Skin epidermis (tissue), 12 donors: ENCODE measurements around the gene RNF115.
"Not testable (repeated sequence)": the region's sequence is repeated elsewhere in the genome, so short reads cannot be mapped to it uniquely, and the experiment has no call there.

Experiments
- H3K27ac ChIP-seq, 21 experiments: fragments of 200-600 bp; sonication (generic) in 11 of 21; one replicate each; pipeline ENCODE4 v1.5.0; 2020; ENCODE audit warnings: mild to moderate bottlenecking in 3 of 21, inconsistent platforms in 2 of 21, moderate library complexity in 2 of 21
- H3K4me3 ChIP-seq, 7 experiments: fragments of 200-600 bp; sonication (generic) in 2 of 7; one replicate each; pipeline ENCODE4 v1.5.0; 2020; ENCODE audit warnings: inconsistent platforms in 2 of 7, mild to moderate bottlenecking in 2 of 7, moderate library complexity in 1 of 7

The RNF115 gene

DNA sequence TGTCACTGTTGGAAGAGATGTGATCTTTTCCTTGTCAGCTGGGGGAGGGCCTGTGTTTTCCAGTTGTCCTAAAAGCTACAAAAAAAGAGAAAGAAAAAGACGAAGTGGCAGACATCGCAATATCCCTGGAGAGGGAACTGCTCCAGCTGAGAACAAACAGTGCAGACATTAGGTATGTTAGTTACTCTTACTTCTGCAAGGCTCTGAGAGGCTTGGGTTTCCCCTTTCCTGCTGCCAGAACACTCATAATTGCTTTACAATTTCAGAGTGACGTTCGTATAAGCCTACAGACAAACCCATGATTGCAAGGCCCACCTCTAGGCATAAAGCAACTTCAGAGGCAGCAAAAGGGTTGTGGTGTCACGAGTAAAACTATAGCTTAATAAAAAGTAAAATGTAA lies 73.5 kb downstream of the RNF115 start:
- H3K27ac ChIP-seq = peak overlapping the region in 3 of 21 experiments; percentile 53 to 82 (median 64)
- H3K4me3 ChIP-seq = no peak overlapping the region

DNA sequence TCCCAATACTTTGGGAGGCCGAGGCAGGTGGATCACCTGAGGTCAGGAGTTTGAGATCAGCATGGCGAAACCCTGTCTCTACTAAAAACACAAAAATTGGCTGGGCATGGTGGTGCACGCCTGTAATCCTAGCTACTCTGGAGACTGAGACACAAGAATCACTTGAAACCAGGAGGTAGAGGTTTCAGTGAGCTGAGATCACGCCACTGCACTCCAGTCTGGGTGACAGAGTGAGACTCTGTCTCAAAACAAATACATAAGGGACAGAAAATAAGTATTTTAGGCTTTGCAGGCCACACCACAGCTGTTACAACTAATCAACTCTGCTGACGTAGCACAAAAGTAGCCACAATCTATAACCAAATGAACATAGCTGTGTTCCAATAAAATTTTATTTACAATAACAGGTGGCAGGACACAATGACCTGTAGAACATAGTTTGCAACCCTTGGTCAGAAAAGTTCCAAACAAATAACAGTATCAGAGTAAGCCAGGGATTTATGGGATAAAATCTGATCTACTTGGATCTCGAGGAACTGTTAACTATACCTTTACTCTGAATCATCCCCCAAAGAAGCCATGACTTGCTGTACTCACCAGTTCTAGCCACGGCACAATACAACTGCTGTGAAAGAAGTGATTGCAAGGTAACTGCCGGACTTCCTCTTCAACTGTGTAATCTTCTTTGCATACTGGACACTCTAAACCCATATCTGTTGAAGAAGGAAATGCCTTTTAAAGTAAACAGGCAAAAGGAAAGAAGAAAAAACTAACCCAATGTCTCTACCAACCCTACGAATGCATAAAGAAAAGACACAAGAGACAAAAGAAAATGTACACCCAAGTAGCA lies 76.3 kb downstream of the RNF115 start:
- H3K27ac ChIP-seq = no peak overlapping the region
- no peak overlapping the region for H3K4me3 ChIP-seq

DNA sequence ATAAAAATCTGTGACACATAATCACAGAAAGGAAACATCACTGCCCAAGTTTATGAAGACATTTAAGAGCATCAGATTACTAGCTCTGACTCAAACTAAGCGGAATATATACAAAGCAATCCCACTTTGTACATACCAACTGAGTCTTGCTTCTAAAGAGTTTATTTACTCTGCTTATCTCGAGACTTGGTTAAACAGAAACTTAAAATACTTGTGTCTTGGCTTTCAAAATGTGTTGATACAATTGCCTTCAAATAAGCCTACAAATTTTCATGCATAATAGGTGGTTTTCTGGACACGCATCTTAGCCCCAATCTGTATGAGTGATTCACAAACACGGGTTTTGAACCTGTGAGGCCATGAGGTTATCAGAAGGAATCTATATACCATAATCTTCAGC lies 83.6 kb downstream of the RNF115 start:
- H3K4me3 ChIP-seq = no peak overlapping the region
- H3K27ac ChIP-seq = no peak overlapping the region

DNA sequence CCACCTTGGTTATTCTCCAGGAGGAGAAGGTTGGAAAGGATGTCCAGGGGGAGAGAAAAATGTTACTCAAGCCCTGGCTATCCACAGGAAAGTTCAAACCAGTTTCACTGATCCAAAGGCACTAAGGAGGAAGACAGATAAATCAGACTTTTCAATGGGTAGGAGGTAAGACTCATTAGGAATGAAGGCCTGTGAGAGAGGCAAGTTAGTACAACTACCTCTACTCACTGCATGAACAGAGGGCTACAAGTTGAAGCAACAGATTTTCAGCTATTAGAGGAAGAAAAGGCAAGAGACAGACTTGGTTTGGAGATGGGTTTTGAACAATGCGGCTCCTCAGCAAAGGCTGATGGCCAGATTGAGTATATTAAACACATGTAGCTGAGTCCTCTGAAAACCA lies 87.7 kb downstream of the RNF115 start:
- Histone ChIP-seq H3K4me3 (no peak overlapping the region), H3K27ac (no peak overlapping the region)

DNA sequence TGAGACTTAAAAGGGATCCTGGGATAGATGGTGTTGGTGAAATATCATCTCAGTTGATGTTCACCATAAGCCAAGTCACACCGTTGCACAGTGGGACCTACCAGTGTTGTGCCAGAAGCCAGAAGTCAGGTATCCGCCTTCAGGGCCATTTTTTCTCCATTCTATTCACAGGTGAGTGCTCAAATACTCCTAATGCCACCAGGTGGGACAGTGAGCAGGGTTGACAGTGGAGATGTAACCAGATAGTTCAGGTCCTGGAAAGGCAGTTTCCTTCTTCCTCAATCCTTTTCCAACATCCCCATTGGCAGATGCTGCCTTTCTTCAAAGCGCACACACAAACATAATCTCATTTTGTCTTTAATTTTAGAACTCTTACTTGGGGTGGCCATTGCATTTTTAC lies 93.0 kb downstream of the RNF115 start:
- Histone ChIP-seq H3K4me3 (no peak overlapping the region), H3K27ac (no peak overlapping the region)

DNA sequence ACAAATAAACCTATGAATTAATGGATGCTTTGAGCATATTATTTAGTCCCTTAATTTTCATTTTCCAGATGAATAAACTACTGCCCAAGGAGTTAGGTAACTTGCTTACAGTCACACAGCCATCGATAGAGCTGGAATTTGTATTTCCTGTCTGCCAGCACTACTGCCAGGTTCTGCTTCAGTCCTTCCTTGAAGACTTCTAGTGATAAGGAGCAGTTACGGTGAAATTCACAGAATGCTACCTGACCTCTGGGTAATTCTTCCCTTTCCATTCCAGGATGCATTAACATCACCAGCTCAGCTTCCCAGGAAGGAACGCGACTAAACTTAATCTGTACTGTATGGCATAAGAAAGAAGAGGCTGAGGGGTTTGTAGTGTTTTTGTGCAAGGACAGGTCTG lies 93.4 kb downstream of the RNF115 start:
- Histone ChIP-seq H3K27ac (no peak overlapping the region), H3K4me3 (no peak overlapping the region)

DNA sequence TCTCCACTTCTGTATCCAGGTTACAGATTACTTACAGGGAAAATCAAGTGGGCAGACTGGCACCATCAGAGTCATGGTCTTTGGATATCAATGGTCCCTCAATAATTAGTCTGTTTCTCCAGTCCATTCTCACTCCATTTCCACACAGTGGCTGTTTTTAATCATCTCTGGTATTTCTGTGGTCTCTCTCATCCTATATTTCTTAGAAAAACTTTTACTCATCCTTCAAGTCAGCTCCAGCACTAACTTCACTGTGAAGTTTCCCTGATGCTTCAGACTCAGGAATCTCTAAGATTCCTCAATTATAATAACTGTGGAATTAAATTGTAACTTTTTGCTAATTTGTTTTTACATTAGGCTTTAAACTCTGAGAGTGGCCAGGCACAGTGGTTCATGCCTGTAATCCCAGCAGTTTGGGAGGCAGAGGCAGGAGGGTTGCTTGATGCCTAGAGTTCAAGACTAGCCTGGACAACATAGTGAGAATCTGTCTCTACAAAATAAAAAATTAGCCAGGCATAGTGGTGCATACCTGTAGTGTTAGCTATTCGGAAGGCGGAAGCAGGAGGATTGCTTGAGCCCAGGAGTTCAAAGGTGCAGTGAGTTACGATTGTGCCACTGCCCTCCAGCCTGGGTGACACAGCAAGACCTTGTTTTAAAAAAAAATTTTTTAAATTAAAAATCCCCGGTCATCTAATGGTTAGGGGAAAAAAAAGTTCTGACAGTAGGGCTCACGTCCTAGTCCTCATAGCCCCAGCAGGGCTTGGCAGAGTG lies 94.0 kb downstream of the RNF115 start:
- H3K27ac ChIP-seq = no peak overlapping the region

DNA sequence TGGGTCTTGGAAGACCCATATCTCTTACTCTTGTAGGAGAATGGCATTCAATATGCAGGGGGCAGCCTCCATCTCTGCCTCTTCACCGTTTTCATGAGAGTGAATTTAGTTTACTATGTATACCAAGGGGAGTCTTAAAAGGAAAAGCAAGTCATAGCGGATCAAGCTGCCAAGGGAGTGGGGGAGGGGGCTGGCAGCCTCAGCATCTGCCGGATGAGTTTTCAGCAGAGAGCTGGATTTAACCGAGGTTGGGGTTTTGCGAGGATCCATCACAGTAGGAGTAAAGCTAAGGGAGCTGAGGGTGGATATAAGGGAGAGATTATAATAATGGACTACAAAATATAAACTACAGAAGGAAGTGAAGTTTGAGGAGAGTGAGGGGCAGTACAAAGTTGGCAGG lies 94.7 kb downstream of the RNF115 start:
- no peak overlapping the region for H3K27ac ChIP-seq

More for the DNA sequence above, 94.0 kb downstream of the RNF115 start:
- no peak overlapping the region for H3K4me3 ChIP-seq

DNA sequence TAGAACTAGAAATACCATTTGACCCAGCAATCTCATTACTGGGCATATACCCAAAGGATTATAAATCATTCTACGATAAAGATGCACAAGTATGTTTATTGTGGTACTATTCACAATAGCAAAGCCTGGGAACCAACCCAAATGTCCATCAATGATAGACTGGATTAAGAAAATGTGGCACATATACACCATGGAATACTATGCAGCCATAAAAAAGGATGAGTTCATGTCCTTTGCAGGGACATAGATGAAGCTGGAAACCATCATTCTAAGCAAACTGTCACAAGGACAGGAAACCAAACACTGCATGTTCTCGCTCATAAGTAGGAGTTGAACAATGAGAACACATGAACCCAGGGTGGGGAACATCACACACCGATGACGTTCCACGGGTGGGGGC lies 97.7 kb downstream of the RNF115 start:
- not testable (repeated sequence) for H3K27ac ChIP-seq, H3K4me3 ChIP-seq

More for the DNA sequence above, 94.7 kb downstream of the RNF115 start:
- no peak overlapping the region for H3K4me3 ChIP-seq

DNA sequence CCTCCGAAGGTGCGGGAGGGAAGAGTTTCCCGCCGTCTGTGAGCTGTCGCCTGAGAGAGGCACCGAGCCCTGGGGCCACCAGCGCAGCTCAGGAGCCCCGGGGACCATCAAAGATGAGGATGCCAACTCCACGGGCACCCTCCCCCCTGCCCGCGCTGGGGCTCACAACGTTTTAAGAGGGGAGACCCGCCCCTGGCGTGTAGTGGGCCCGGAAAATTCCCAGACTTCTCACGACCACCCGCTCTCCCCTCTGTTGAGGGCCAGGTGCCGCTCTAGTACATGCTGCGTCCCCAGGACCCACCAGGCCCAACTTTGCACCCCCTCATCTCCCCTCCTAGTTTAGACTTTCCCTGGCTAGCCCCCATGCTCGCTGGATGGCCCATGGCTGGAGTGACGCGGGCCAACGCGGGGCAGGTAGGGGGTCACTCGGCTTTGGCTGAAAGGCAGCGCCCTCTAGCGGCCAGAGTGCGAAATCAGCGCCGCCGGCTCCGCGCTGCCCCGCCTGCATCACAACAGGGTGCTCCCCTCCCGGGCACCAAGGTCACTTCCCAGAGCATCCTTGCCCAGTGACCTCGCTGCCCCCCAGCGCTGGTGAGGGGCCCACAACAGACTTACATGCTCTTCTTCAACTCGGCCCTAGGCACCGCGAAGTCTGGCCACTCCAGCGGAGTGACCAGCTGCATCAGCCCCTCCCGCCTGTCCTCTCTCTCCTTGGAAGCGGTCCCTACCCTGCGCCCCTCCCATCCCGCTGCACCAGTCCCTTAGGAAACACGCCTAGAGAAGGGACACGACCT lies 102.8 kb downstream of the RNF115 start:
- H3K4me3 ChIP-seq = peak overlapping the region in 3 of 7 experiments; percentile 1 to 20 (median 12)
- no peak overlapping the region for H3K27ac ChIP-seq

DNA sequence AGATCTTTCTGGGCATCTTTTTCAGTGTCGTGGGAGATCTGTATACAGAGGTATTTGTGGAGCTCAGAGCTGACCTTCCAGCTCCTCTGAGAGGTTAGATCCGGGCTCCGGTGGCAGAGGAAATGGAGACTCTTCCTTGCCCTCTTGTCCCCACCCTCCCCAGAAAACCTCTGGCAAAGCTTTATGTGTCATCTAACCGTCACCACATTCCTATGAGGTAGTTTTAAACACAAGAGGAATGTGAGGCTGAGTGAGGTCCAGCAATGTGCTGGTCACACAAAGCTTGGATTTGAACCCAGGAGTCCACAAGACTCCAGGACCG lies 103.4 kb downstream of the RNF115 start:
- H3K27ac ChIP-seq = no peak overlapping the region
- H3K4me3 ChIP-seq = no peak overlapping the region

DNA sequence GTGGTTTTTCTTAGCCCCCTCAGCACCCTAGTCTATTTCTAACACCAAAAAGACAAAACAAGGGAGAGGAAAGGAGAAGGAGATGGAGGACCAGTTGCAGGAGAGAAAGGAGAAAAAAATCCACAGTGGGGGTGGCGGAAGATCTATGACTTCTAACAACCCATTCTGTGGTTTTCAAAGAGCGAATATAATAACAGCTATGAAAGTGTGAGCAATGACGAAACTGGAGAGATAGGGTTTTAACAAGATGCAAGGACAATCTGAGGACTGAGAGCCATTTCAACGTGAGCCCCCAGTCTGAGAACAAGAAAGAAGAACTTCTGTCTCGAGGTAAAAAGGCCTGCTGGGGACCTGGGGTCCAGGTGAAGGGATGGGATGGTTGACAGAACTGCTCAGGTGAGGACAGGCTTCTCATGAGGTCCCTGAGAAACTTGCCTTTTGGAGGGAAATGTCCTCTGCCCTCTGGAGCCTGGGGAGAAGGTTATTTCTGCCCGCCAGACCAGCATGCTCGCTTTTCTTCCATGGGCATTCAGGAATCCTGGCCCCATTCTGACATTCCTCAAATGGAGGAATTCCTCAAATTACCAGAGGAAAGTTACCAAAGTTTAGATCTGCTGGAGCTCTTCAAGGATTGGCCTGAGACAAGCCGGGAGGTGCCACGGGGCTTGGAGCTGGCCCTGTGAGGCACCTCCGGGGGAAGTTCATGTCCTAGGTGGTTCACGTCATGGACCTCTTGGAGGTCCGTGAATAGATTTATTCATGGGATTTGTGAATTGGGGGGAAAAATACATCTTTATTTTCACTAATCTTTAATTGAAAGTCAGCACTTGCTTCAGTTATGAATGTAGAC lies 104.4 kb downstream of the RNF115 start, which contains the start of gene CD160:
Gene CD160, plus strand, starts transcription at position 270 of the 850 bp plus-strand sequence. CDS start 8,829 bp downstream, outside the sequence.
- H3K4me3 ChIP-seq = no peak within 1 kb of the TSS
- H3K27ac ChIP-seq = no peak within 1 kb of the TSS

DNA sequence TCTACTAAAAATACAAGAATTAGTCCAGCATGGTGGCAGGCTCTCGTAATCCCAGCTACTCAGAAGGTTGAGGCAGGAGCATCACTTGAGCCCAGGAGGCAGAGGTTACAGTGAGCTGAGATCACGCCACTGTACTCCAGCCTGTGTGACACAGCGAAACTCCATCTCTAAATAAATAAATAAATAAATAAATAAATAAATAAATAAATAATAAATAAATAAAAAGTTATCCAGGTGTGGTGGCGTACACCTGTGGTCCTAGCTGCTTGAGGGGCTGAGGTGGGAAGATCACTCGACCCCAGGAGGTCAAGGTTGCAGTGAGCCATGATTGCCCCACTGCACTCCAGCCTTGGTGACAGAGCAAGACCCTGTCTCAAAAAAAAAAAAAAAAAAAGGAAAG lies 105.4 kb downstream of the RNF115 start:
- not testable (repeated sequence) for H3K4me3 ChIP-seq, H3K27ac ChIP-seq

DNA sequence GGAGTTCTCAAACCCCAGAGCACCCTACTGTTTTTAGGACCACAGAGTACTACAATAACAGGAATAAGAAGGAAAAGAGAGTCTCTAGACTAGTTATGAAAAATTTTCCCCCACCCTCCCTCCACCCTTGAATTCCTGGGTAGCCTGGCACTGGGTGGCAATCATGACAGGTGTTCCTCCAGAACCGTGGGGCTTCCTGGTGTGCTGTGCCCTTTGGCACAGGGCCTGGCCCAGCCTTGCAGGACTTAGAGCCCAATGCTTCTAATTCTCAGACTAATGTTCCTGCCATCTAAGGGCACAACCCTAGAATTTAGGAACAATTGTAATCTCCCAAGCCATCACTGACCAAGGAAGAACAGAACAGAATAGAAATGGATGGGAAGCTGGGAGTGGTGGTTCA lies 106.1 kb downstream of the RNF115 start:
- no peak overlapping the region for H3K4me3 ChIP-seq
- no peak overlapping the region for H3K27ac ChIP-seq

DNA sequence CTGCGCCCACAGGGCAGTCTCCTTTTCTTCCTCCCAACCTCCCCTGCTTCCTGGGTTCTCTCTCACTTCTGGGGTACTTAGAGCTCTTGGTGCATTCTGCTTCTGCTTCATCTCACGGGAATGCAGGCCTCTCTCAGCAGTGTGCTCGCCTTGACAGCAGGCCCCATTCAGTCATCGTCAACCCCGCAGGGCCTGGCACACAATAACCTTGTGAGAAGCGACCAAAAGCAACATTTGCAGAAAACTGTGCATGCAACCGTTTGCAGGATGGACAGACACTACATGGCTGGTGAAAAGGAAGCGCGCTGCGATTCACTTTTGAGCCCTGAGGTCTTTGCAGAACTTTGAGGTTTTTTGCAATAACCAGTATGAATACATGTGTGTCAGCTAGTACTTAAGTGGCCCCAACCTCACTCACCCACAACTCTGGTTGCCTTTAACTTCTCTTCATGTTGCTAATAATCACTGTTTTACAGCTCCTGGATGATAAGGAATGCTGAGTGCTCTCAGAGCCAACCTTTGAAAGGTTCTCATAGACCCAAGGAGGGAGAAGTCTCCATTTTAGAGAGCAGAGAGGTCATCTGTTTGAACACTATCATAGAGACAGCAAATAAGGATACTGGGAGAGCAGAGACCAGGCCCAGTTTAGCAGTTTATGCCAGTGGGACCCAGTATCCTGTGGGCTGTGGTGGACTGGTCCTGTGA lies 107.1 kb downstream of the RNF115 start:
- Histone ChIP-seq H3K4me3 (no peak overlapping the region), H3K27ac (peak overlapping the region in 1 of 21 experiments; percentile 14)

DNA sequence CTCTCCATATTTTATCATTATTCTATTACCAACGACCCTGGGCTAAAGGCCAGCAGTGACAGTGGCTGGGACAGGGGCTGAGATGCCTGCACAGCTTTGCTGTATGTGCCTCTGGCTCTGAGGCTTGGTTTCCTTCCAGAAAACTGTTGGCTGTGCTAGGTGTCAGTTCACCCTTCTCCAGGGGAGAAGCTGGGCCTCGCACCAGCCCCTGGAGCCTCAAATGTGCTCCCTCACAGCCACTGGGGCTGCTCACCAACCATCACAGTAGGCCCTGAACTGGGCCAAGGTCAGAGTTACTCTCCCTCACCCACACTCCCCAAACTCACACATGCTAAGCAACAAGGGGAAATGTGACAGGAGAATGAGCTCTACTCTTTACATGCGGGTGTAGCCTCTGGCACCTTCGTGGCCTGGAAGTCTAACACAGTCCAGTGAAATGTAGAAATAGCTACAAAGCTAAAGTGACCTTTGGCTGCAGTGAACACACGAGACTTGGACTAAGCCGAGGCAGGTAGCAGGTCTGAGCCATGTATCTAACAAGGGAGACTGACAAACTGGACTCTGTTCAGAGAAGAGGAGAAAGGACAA lies 109.3 kb downstream of the RNF115 start:
- H3K4me3 ChIP-seq = no peak overlapping the region
- H3K27ac ChIP-seq = no peak overlapping the region

DNA sequence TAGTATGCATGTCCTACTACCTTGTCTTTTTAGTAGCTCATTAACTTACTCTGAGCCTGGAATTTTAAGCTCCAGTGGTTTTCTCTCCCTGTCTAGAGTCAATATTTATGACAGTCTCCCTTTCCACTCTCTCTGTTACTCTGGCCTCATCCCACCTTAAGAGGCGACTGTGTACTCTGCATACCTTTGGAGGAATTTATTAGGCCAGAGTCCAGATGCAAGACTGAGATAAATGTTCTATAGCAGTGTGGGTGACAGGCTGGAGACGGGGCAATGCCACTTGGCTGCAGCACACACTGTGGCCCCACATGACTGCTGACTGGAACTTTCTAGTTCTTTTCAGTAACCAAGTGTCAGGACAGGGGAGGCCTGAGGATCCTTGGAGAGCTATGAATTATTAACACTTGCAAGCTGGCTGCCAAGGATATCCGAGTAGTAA lies 112.7 kb downstream of the RNF115 start:
- Histone ChIP-seq H3K27ac (no peak overlapping the region), H3K4me3 (no peak overlapping the region)

DNA sequence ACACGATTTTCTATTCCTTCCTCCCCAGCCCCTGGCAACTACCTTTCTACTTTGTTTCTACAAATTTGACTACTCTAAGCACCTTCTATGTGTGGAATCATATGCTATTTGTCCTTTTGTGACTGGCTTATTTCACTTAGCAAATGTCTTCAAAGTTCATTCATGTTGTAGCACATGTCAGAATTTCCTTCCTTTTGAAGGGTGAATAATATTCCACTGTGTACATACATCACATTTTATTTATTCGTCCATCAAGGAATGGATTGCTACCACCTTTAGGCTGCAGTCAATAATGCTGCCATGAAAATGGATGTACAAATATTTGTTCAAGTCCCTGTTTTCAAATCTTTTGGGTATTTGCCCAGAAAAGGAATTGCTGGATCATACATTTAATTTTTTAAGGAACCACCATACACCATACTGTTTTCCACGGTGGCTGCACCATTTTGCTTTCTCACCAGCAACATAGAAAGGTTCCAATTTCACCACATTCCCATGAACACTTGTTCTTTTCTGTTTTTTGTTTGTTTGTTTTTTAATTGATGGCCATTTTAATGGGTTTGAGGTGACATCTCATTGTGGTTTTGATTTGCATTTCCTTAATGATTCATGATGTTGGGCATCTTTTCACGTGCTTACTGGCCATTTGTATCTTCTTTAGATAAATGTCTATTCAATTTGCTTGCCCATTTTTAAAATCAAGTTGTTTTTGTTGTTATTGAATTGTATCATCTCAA lies 113.4 kb downstream of the RNF115 start:
- Histone ChIP-seq H3K4me3 (no peak overlapping the region), H3K27ac (no peak overlapping the region)
